Activated CD4-positive, alpha-beta T cell treated with anti-CD3 and anti-CD28 coated beads, Interleukin-2, amount 10 ng/mL, durations not matched to agents 7 days and 5 days (primary cell): ENCODE measurements around the gene SEMA6C. TPM values are rescaled to one million over a fixed set of nuclear protein-coding genes. Genes with fewer than 3 reads are reported as not detected.
"Not testable (repeated sequence)": the region's sequence is repeated elsewhere in the genome, so short reads cannot be mapped to it uniquely, and the experiment has no call there.

ENCODE experiments used
- CTCF ChIA-PET: fragments of 350-600 bp; sonication (Branson Sonifier 250); formaldehyde crosslinking; loops from one replicate; lab custom pipeline; 2021; ENCODE audit warnings: antibody characterized with exemption; lab: Charles Lee
- POLR2A ChIA-PET: fragments of 350-600 bp; sonication (Branson Sonifier 250); formaldehyde crosslinking; loops from one replicate; lab custom pipeline; 2021; ENCODE audit warnings: antibody characterized with exemption; lab: Charles Lee
- DNase-seq: peaks from one replicate; pipeline ENCODE4 v3.0.0-alpha.2; 2020
- H3K27ac Mint-ChIP-seq: one replicate; pipeline ENCODE4 v1.8.0; 2021; ENCODE audit warnings: mild to moderate bottlenecking, moderate library complexity, mixed read lengths
- H3K27me3 Mint-ChIP-seq: one replicate; pipeline ENCODE4 v1.8.0; 2021; ENCODE audit warnings: mixed read lengths
- H3K36me3 Mint-ChIP-seq: one replicate; pipeline ENCODE4 v1.8.0; 2021; ENCODE audit warnings: low read depth, mixed read lengths
- H3K4me1 Mint-ChIP-seq: one replicate; pipeline ENCODE4 v1.8.0; 2021; ENCODE audit warnings: mixed read lengths
- H3K4me3 Mint-ChIP-seq: one replicate; pipeline ENCODE4 v1.8.0; 2021; ENCODE audit warnings: mild to moderate bottlenecking, moderate library complexity, mixed read lengths
- H3K9me3 Mint-ChIP-seq: one replicate; pipeline ENCODE4 v1.8.0; 2021; ENCODE audit warnings: mixed read lengths
- total RNA-seq, 2 experiments: library from RNA; stranded (reverse); gene quantifications; one replicate each; pipeline ENCODE4 v1.2.3, GENCODE V29; 2021

SEMA6C gene
- 1 to 10 TPM; 3.8 TPM for total RNA-seq

DNA sequence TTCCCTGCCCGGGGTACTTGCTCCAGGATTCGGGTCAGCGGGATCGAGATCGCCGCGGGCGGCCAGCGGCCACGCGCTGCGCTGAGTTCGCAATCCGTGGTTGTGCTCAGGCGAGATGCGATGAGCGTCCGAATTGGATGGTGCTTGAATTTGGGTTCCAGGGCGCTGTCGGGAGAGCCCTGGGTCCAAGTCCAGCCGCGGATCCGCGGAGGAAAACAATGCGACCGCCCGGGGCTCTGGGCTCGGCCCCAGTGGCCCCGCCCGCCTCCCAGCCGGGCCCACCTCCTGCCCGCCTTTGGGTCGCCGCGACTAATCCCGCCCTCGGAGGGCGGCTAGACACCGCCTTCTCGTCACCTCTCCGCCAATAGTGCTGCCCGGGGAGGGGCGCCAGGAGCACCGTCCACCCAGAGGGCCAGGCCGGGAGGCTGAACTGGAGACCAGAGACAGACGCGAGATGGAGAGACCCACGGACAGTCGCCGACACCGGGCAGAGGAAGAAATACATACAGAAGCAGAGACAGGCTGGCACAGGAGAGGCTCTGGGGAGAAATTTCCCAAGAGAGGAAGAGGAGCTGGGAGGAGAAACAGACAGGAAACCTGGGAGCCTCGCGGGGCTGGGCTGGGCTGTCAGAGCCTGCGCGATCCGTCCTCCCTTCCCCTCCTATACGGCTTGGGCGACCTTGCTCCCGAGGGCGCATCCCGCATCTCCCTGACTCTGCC lies at the start of gene SEMA6C:
SEMA6C (minus strand) TSS at position 220 of the 720 bp plus-strand sequence. CDS start 4,010 bp downstream, outside the sequence.
- H3K9me3 Mint-ChIP-seq, result no peaks in the 10 kb centered on the region
- peak within 1 kb of the TSS; percentile 41 for H3K27ac Mint-ChIP-seq
- peaks cover 18% of the 10 kb centered on the region for H3K27me3 Mint-ChIP-seq
- peaks cover 14% of the 10 kb centered on the region for H3K4me1 Mint-ChIP-seq
- no peaks in the 10 kb centered on the region for H3K36me3 Mint-ChIP-seq
- POLR2A ChIA-PET, result interaction anchor here (0.5 to 0.6 kb wide), 2 partner anchors 11 to 65 kb away, joined by 3 to 4 read pairs; no protein-coding TSS in a partner anchor
- CTCF ChIA-PET, result interaction anchor here (0.6 to 1.6 kb wide), 2 partner anchors 10 to 49 kb away, joined by 3 to 9 read pairs; partner anchors contain the start of gene TNFAIP8L2
- peak; percentile 90 for DNase-seq
- peak within 1 kb of the TSS; percentile 86 for H3K4me3 Mint-ChIP-seq

- DNase-seq, H3K4me3 Mint-ChIP-seq, H3K27me3 Mint-ChIP-seq, POLR2A ChIA-PET, H3K9me3 Mint-ChIP-seq, H3K27ac Mint-ChIP-seq: not testable (repeated sequence)
- H3K4me1 Mint-ChIP-seq, result peaks cover 29% of the 10 kb centered on the region
- CTCF ChIA-PET, result interaction anchor here (1.1 to 1.6 kb wide), 3 partner anchors 34 to 138 kb away, joined by 3 to 4 read pairs (median 4); no protein-coding TSS in a partner anchor
- H3K36me3 Mint-ChIP-seq, result peaks cover 14% of the 10 kb centered on the region
Observed at GRCh38 chr1:151194894-151195594, 48.6 kb upstream of the SEMA6C start.

- peaks cover 6% of the 10 kb centered on the region for H3K36me3 Mint-ChIP-seq
- peaks cover 7% of the 10 kb centered on the region for H3K27me3 Mint-ChIP-seq
- POLR2A ChIA-PET, result no interaction called here
- DNase-seq, result no peak
- H3K27ac Mint-ChIP-seq, result no peak overlapping the region
- H3K4me3 Mint-ChIP-seq, result no peak overlapping the region
- peaks cover 30% of the 10 kb centered on the region for H3K4me1 Mint-ChIP-seq
- no peaks in the 10 kb centered on the region for H3K9me3 Mint-ChIP-seq
- CTCF ChIA-PET, result interaction anchor here (0.8 to 1.5 kb wide), 2 partner anchors 38 to 147 kb away, joined by 3 to 4 read pairs; partner anchors contain the start of gene TNFAIP8L2
Observed at GRCh38 chr1:151193856-151194255, 47.4 kb upstream of the SEMA6C start.

DNA sequence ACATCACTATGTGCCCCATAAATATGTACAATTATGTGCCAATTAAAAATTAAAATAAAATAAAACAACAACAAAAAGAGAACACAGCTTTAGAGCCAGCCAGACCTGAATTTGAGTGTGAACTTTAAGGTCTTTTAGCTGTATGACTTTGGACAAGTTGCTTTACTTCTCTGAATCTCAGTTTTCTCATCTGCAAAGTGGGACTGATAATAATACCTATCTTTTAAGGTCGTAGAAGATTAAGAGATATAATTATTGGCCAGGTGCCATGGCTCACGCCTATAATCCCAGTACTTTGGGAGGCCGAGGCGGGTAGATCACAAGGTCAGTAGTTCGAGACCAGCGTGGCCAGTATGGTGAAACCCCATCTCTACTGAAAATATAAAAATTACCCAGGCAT lies 46.9 kb upstream of the SEMA6C start:
- peaks cover 2% of the 10 kb centered on the region for H3K36me3 Mint-ChIP-seq
- no peak overlapping the region for H3K4me3 Mint-ChIP-seq

GRCh38 chr1:151192047-151192446 lies 45.6 kb upstream of the SEMA6C start:
- no peak overlapping the region for H3K27ac Mint-ChIP-seq
- peaks cover 33% of the 10 kb centered on the region for H3K4me1 Mint-ChIP-seq
- CTCF ChIA-PET, result interaction anchor here (1.5 kb wide), 1 partner anchor 36 kb away, joined by 4 read pairs; the partner anchor contains the start of gene TNFAIP8L2
- peaks cover 4% of the 10 kb centered on the region for H3K36me3 Mint-ChIP-seq
- no peak for DNase-seq
- no peaks in the 10 kb centered on the region for H3K9me3 Mint-ChIP-seq
- H3K4me3 Mint-ChIP-seq, result no peak overlapping the region
- peaks cover 7% of the 10 kb centered on the region for H3K27me3 Mint-ChIP-seq
- POLR2A ChIA-PET, result no interaction called here

More for the DNA sequence above, 46.9 kb upstream of the SEMA6C start:
- CTCF ChIA-PET, result interaction anchor here (0.7 to 1.5 kb wide), 3 partner anchors 37 to 518 kb away, joined by 3 to 4 read pairs (median 4); partner anchors contain the start of gene TNFAIP8L2
- DNase-seq, result no peak
- peaks cover 7% of the 10 kb centered on the region for H3K27me3 Mint-ChIP-seq
- no peak overlapping the region for H3K27ac Mint-ChIP-seq
- peaks cover 35% of the 10 kb centered on the region for H3K4me1 Mint-ChIP-seq
- POLR2A ChIA-PET, result no interaction called here
- no peaks in the 10 kb centered on the region for H3K9me3 Mint-ChIP-seq

- peak within 1 kb of the TSS; percentile 96 for H3K4me3 Mint-ChIP-seq
- peak within 1 kb of the TSS; percentile 95 for H3K27ac Mint-ChIP-seq
- peaks cover 7% of the 10 kb centered on the region for H3K27me3 Mint-ChIP-seq
- ChIA-PET CTCF (interaction anchor here (0.6 to 1.4 kb wide), 8 partner anchors 10 to 158 kb away, joined by 3 to 7 read pairs (median 4); no protein-coding TSS in a partner anchor), POLR2A (interaction anchor here (0.6 to 1.6 kb wide), 5 partner anchors 31 to 98 kb away, joined by 3 to 8 read pairs (median 4); partner anchors contain the start of genes PSMD4 and ZNF687)
- H3K9me3 Mint-ChIP-seq, result no peaks in the 10 kb centered on the region
- peaks cover 32% of the 10 kb centered on the region for H3K4me1 Mint-ChIP-seq
- H3K36me3 Mint-ChIP-seq, result peaks cover 14% of the 10 kb centered on the region
- peak; percentile 90 for DNase-seq
Observed at GRCh38 chr1:151189637-151190445, 43.4 kb upstream of the SEMA6C start, which contains the start of gene VPS72. Gene VPS72 (minus strand): TSS chr1:151190197. CDS start chr1:151190121, 76 bp downstream.

- peaks cover 32% of the 10 kb centered on the region for H3K4me1 Mint-ChIP-seq
- CTCF ChIA-PET, result interaction anchor here (0.8 to 1.9 kb wide), 3 partner anchors 38 to 89 kb away, joined by 3 to 8 read pairs (median 5); no protein-coding TSS in a partner anchor
- POLR2A ChIA-PET, result not testable (repeated sequence)
Observed at GRCh38 chr1:151188667-151189066, 42.2 kb upstream of the SEMA6C start.

GRCh38 chr1:151187205-151187604 lies 40.8 kb upstream of the SEMA6C start:
- POLR2A ChIA-PET, result no interaction called here
- CTCF ChIA-PET, result interaction anchor here (1.8 to 1.9 kb wide), 2 partner anchors 65 to 87 kb away, joined by 5 to 8 read pairs; no protein-coding TSS in a partner anchor

More at GRCh38 chr1:151188667-151189066, 42.2 kb upstream of the SEMA6C start:
- not testable (repeated sequence) for H3K27me3 Mint-ChIP-seq, DNase-seq, H3K9me3 Mint-ChIP-seq
- peak overlapping the region; percentile 96 for H3K4me3 Mint-ChIP-seq
- H3K27ac Mint-ChIP-seq, result peak overlapping the region; percentile 95
- peaks cover 21% of the 10 kb centered on the region for H3K36me3 Mint-ChIP-seq

GRCh38 chr1:151184211-151184610 lies 37.8 kb upstream of the SEMA6C start:
- Mint-ChIP-seq H3K4me1 (peaks cover 19% of the 10 kb centered on the region), H3K9me3 (no peaks in the 10 kb centered on the region), H3K4me3 (no peak overlapping the region), H3K36me3 (peaks cover 47% of the 10 kb centered on the region), H3K27me3 (no peaks in the 10 kb centered on the region), H3K27ac (no peak overlapping the region)
- ChIA-PET CTCF (no interaction called here), POLR2A (no interaction called here)
- no peak for DNase-seq

More at GRCh38 chr1:151187205-151187604, 40.8 kb upstream of the SEMA6C start:
- Mint-ChIP-seq H3K4me1 (peaks cover 32% of the 10 kb centered on the region), H3K36me3 (peaks cover 30% of the 10 kb centered on the region), H3K27ac (no peak overlapping the region), H3K9me3 (no peaks in the 10 kb centered on the region), H3K4me3 (no peak overlapping the region), H3K27me3 (peaks cover 2% of the 10 kb centered on the region)
- DNase-seq, result no peak

- Mint-ChIP-seq H3K36me3 (peaks cover 37% of the 10 kb centered on the region), H3K27ac (no peak overlapping the region), H3K4me3 (no peak overlapping the region), H3K27me3 (no peaks in the 10 kb centered on the region), H3K4me1 (peaks cover 2% of the 10 kb centered on the region), H3K9me3 (no peaks in the 10 kb centered on the region)
- no peak for DNase-seq
- ChIA-PET POLR2A (no interaction called here), CTCF (interaction anchor here (0.9 to 1.8 kb wide), 4 partner anchors 13 to 100 kb away, joined by 3 to 5 read pairs (median 4); partner anchors contain the start of genes TNFAIP8L2 and VPS72)
Observed at GRCh38 chr1:151176514-151177045, 30.1 kb upstream of the SEMA6C start.

DNA sequence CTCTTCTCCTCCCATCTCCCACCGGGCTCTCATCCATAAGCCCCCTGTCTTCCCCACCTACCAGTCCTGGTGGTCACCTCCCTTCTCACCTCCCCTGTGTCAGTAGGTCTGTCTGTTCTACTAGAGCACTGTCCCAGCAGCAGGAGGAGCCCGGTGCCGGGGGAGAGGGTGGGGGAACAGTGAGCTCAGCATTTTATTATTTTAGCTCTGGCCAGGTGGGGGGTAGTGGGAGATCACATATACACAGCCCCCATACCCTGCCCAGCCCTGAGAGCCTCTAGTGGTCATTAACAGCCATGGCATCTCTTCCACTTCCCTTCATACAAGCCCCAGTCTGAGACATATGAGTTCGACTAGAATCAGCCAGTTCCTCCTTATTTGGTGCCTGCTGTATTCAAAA lies 29.4 kb upstream of the SEMA6C start, which contains the start of gene TMOD4:
TMOD4 (minus strand) TSS at position 119 of the 400 bp plus-strand sequence. CDS start 1,106 bp downstream, outside the sequence.
- H3K36me3 Mint-ChIP-seq, result peaks cover 34% of the 10 kb centered on the region
- POLR2A ChIA-PET, result no interaction called here
- peaks cover 2% of the 10 kb centered on the region for H3K4me1 Mint-ChIP-seq
- no peak within 1 kb of the TSS for H3K27ac Mint-ChIP-seq
- CTCF ChIA-PET, result interaction anchor here (0.9 to 1.8 kb wide), 4 partner anchors 14 to 276 kb away, joined by 3 to 5 read pairs (median 4); partner anchors contain the start of genes TNFAIP8L2 and VPS72
- H3K27me3 Mint-ChIP-seq, result no peaks in the 10 kb centered on the region
- H3K9me3 Mint-ChIP-seq, result no peaks in the 10 kb centered on the region
- no peak within 1 kb of the TSS for H3K4me3 Mint-ChIP-seq
- DNase-seq, result no peak
